SK-N-SH treated with all-trans-retinoic acid at 6 μM for 48 hours (cell line): ENCODE results near the gene VPS33B.

Experiments used
- PATZ1 ChIP-seq: fragments of 250-450 bp; sonication (Bioruptor Pico); IDR thresholded peaks from 2 replicates; pipeline ENCODE4 v1.8.0; 2020; ENCODE audit warnings: mild to moderate bottlenecking, moderate library complexity, borderline replicate concordance
- TOX ChIP-seq: fragments of 250-450 bp; sonication (Bioruptor Pico); IDR thresholded peaks from 2 replicates; pipeline ENCODE4 v1.8.0; 2021; ENCODE audit warnings: mild to moderate bottlenecking, moderate library complexity, borderline replicate concordance

GRCh38 chr15:91032919-91033803, 10.8 kb upstream of the VPS33B start:
- TF ChIP-seq PATZ1 (CRISPR knock-in tag), result no peak
- TF ChIP-seq TOX, result no peak
